MM.1S (cell line): Measurements from ENCODE around the gene PRKCE.

Experiments
- CTCF ChIP-seq: fragments of 300-600 bp; sonication (generic); IDR thresholded peaks from 2 replicates; pipeline ENCODE4 v1.5.1; 2016; ENCODE audit warnings: antibody characterized with exemption, low read length, mixed read lengths
- EZH2phosphoT487 ChIP-seq: fragments of 300-600 bp; sonication (generic); IDR thresholded peaks from 2 replicates; pipeline ENCODE4 v1.6.1; 2018; ENCODE audit warnings: antibody characterized with exemption, low read length

DNA sequence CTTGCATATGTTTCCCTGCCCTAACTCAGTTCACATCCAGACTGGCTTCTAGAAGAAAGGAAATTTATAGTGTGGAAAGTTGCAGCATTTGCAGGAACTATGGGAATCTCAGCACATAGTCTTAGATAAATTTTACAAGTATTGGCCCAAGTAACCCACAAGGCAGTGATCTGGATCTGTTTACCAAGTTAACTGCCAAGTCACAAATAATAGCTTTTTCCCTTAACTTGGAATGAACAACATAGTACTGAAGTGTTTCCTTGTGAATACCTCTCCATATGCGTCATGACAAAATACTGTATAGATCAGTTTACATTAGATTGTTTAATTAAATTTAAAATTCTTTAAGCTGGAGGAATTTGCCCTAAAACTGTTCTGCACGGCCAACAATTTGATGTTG lies 390.0 kb downstream of the PRKCE start:
- TF ChIP-seq CTCF (no peak), EZH2phosphoT487 (no peak)
